Thymus (tissue), 11 donors: ENCODE measurements around the gene URB1. TPM values are rescaled to one million over a fixed set of nuclear protein-coding genes. Genes with fewer than 3 reads are reported as not detected.

Source experiments
- DNase-seq, 9 donors: peaks; one replicate each; pipeline ENCODE4 v3.0.0-alpha.2; 2013; ENCODE audit warnings: low spot score in 9 of 9, low read depth in 6 of 9, missing footprints in 1 of 9
- H3K27ac ChIP-seq, 2 donors: one replicate each; pipeline ENCODE4 v1.5.1; 2013; ENCODE audit warnings: control low read depth in 1 of 2, low read depth in 1 of 2, low read length in 1 of 2, mild to moderate bottlenecking in 1 of 2, moderate library complexity in 1 of 2
- H3K27me3 ChIP-seq, 2 donors: one replicate each; pipeline ENCODE4 v1.5.1; 2013; ENCODE audit warnings: low read length in 1 of 2; ENCODE audit not compliant: control insufficient read depth in 2 of 2, insufficient read depth in 1 of 2
- H3K36me3 ChIP-seq, 2 donors: one replicate each; pipeline ENCODE4 v1.5.1; 2013; ENCODE audit warnings: low read length in 1 of 2, mild to moderate bottlenecking in 1 of 2, moderate library complexity in 1 of 2; ENCODE audit not compliant: control insufficient read depth in 2 of 2, insufficient read depth in 2 of 2
- H3K4me1 ChIP-seq, 2 donors: one replicate each; pipeline ENCODE4 v1.5.1; 2013; ENCODE audit warnings: low read length in 2 of 2; ENCODE audit not compliant: control insufficient read depth in 2 of 2, insufficient read depth in 2 of 2
- H3K4me3 ChIP-seq, 2 donors: one replicate each; pipeline ENCODE4 v1.5.1; 2013; ENCODE audit warnings: low read length in 2 of 2, control low read depth in 1 of 2, mild to moderate bottlenecking in 1 of 2
- H3K9me3 ChIP-seq, 2 donors: one replicate each; pipeline ENCODE4 v1.5.1; 2013; ENCODE audit warnings: low read length in 1 of 2, mild to moderate bottlenecking in 1 of 2; ENCODE audit not compliant: control insufficient read depth in 2 of 2, insufficient read depth in 1 of 2
- WGBS: extraction: QIAGEN DNeasy Blood & Tissue Kit; methylation state at CpG from one replicate; pipeline ENCODE4 v1.1.7; 2013; 5-methylcytosine and 5-hydroxymethylcytosine counted together
- polyA plus RNA-seq: library from polyadenylated mRNA; stranded (reverse); fragments of 200-250 nt; gene quantifications from one replicate; pipeline ENCODE4 v1.2.3, GENCODE V29; 2013
- total RNA-seq: library from RNA; stranded (reverse); fragments of 120-200 nt; gene quantifications from one replicate; pipeline ENCODE4 v1.2.4, GENCODE V29; 2013
- donor health status: healthy.

URB1 gene
- total and polyA plus RNA-seq, 2 donors = 4.2 to 4.7 TPM

GRCh38 chr21:32301596-32301995, 91.2 kb downstream of the URB1 start:
- DNase-seq = no peak
- Histone ChIP-seq H3K27ac (no peak overlapping the region), H3K36me3 (no peaks in the 10 kb centered on the region), H3K4me1 (no peaks in the 10 kb centered on the region), H3K27me3 (no peaks in the 10 kb centered on the region), H3K9me3 (no peaks in the 10 kb centered on the region), H3K4me3 (no peak overlapping the region)
- WGBS = 97% methylated on average over 2 of the region's 2 CpGs

GRCh38 chr21:32300117-32300681, 92.6 kb downstream of the URB1 start:
- H3K4me1 ChIP-seq = no peaks in the 10 kb centered on the region
- H3K4me3 ChIP-seq = no peak overlapping the region
- H3K27me3 ChIP-seq = no peaks in the 10 kb centered on the region
- no peak for DNase-seq
- H3K27ac ChIP-seq = no peak overlapping the region
- H3K36me3 ChIP-seq = no peaks in the 10 kb centered on the region
- WGBS = 95% methylated on average over 41 of the region's 41 CpGs
- no peaks in the 10 kb centered on the region for H3K9me3 ChIP-seq

GRCh38 chr21:32299695-32300094, 93.1 kb downstream of the URB1 start:
- H3K9me3 ChIP-seq = no peaks in the 10 kb centered on the region
- H3K4me1 ChIP-seq = no peaks in the 10 kb centered on the region
- DNase-seq = no peak
- no peaks in the 10 kb centered on the region for H3K27me3 ChIP-seq
- H3K36me3 ChIP-seq = no peaks in the 10 kb centered on the region
- no peak overlapping the region for H3K4me3 ChIP-seq
- 97% methylated on average over 6 of the region's 6 CpGs for WGBS
- no peak overlapping the region for H3K27ac ChIP-seq

- Histone ChIP-seq H3K27ac (no peak within 1 kb of the TSS), H3K4me1 (no peaks in the 10 kb centered on the region), H3K4me3 (no peak within 1 kb of the TSS), H3K27me3 (no peaks in the 10 kb centered on the region), H3K36me3 (no peaks in the 10 kb centered on the region), H3K9me3 (no peaks in the 10 kb centered on the region)
- WGBS = 97% methylated on average over 14 of the region's 14 CpGs
- no peak for DNase-seq
Measured at GRCh38 chr21:32298658-32299081, 94.1 kb downstream of the URB1 start, which contains the start of gene MRAP. MRAP (plus strand) TSS chr21:32298855; CDS start chr21:32298972, 117 bp downstream.

- Histone ChIP-seq H3K9me3 (no peaks in the 10 kb centered on the region), H3K4me1 (no peaks in the 10 kb centered on the region), H3K27me3 (no peaks in the 10 kb centered on the region), H3K36me3 (no peaks in the 10 kb centered on the region), H3K4me3 (no peak overlapping the region), H3K27ac (no peak overlapping the region)
- DNase-seq = no peak
- WGBS = 97% methylated on average over 6 of the region's 6 CpGs
Measured at GRCh38 chr21:32298148-32298559, 94.7 kb downstream of the URB1 start.

GRCh38 chr21:32297449-32297848, 95.4 kb downstream of the URB1 start:
- Histone ChIP-seq H3K27ac (no peak overlapping the region), H3K9me3 (no peaks in the 10 kb centered on the region), H3K4me3 (no peak overlapping the region), H3K4me1 (no peaks in the 10 kb centered on the region), H3K36me3 (no peaks in the 10 kb centered on the region), H3K27me3 (no peaks in the 10 kb centered on the region)
- DNase-seq = no peak
- 95% methylated on average over 7 of the region's 7 CpGs for WGBS

GRCh38 chr21:32285476-32285875, 107.3 kb downstream of the URB1 start:
- no peak for DNase-seq
- Histone ChIP-seq H3K27ac (no peak overlapping the region), H3K36me3 (no peaks in the 10 kb centered on the region), H3K4me3 (no peak overlapping the region), H3K9me3 (no peaks in the 10 kb centered on the region), H3K4me1 (no peaks in the 10 kb centered on the region), H3K27me3 (no peaks in the 10 kb centered on the region)
- 99% methylated on average over 4 of the region's 4 CpGs for WGBS

GRCh38 chr21:32282992-32283391, 109.8 kb downstream of the URB1 start:
- H3K4me1 ChIP-seq = peaks cover 5 to 10% of the 10 kb centered on the region in 2 donors
- WGBS = 93% methylated on average over 6 of the region's 6 CpGs

GRCh38 chr21:32281531-32281930, 111.3 kb downstream of the URB1 start:
- Histone ChIP-seq H3K4me3 (no peak overlapping the region), H3K4me1 (peaks cover 5 to 10% of the 10 kb centered on the region in 2 donors), H3K9me3 (no peaks in the 10 kb centered on the region), H3K27ac (no peak overlapping the region), H3K36me3 (no peaks in the 10 kb centered on the region), H3K27me3 (no peaks in the 10 kb centered on the region)
- no peak for DNase-seq
- 96% methylated on average over 7 of the region's 7 CpGs for WGBS

More at GRCh38 chr21:32282992-32283391, 109.8 kb downstream of the URB1 start:
- Histone ChIP-seq H3K9me3 (no peaks in the 10 kb centered on the region), H3K36me3 (no peaks in the 10 kb centered on the region), H3K4me3 (no peak overlapping the region), H3K27me3 (no peaks in the 10 kb centered on the region), H3K27ac (no peak overlapping the region)
- no peak for DNase-seq
